ENCODE data around the gene PDHB.

GRCh38 chr3:58452176-58452575 is 18.5 kb upstream of the PDHB start:
- TF ChIP-seq CTCF (IDR thresholded peaks at IDR 0.05) (no peak), POLR2A (IDR thresholded peaks at IDR 0.05) (no peak)
